Naive B cell (primary cell): ENCODE measurements around the gene CEP76. TPM values are rescaled to one million over a fixed set of nuclear protein-coding genes. Genes with fewer than 3 reads are reported as not detected.
"Not testable (repeated sequence)": the region's sequence is repeated elsewhere in the genome, so short reads cannot be mapped to it uniquely, and the experiment has no call there.

ENCODE experiments used
- ATAC-seq, 2 donors: fragments of 150-1000 bp; cut with Tn5 transposase; 2 replicates each; pipeline ENCODE4 v1.10.0; 2021; ENCODE audit warnings: low read depth in 2 of 2, mild to moderate bottlenecking in 2 of 2, moderate library complexity in 2 of 2
- DNase-seq: peaks from one replicate; pipeline ENCODE4 v3.0.0; 2022
- H3K27ac Mint-ChIP-seq, 6 donors: one replicate each; pipeline ENCODE4 v1.8.0; 2020 to 2022; ENCODE audit warnings: mild to moderate bottlenecking in 6 of 6, mixed read lengths in 6 of 6, moderate library complexity in 5 of 6, inconsistent platforms in 2 of 6
- H3K27me3 Mint-ChIP-seq, 3 donors: one replicate each; pipeline ENCODE4 v1.8.0; 2021 to 2022; ENCODE audit warnings: mixed read lengths in 3 of 3, mild to moderate bottlenecking in 1 of 3
- H3K36me3 Mint-ChIP-seq, 2 donors: one replicate each; pipeline ENCODE4 v1.8.0; 2020 to 2022; ENCODE audit warnings: mixed read lengths in 2 of 2, inconsistent platforms in 1 of 2, mild to moderate bottlenecking in 1 of 2
- H3K4me1 Mint-ChIP-seq, 3 donors: one replicate each; pipeline ENCODE4 v1.8.0; 2020 to 2022; ENCODE audit warnings: mixed read lengths in 3 of 3, inconsistent platforms in 1 of 3, mild to moderate bottlenecking in 1 of 3, moderate library complexity in 1 of 3
- H3K4me3 Mint-ChIP-seq, 8 donors: one replicate each; pipeline ENCODE4 v1.8.0; 2020 to 2022; ENCODE audit warnings: mild to moderate bottlenecking in 8 of 8, mixed read lengths in 8 of 8, moderate library complexity in 8 of 8, inconsistent platforms in 2 of 8
- H3K9me3 Mint-ChIP-seq, 7 donors: one replicate each; pipeline ENCODE4 v1.8.0; 2020 to 2022; ENCODE audit warnings: mixed read lengths in 7 of 7, mild to moderate bottlenecking in 5 of 7, inconsistent platforms in 2 of 7, moderate library complexity in 1 of 7
- polyA plus RNA-seq, 6 donors: library from polyadenylated mRNA; unstranded; fragments of 300-500 nt; fragmentation: Illumina TruSeq; gene quantifications; one replicate each; pipeline ENCODE4 v1.2.3, GENCODE V29; 2021; ENCODE audit warnings: low read depth in 6 of 6

The CEP76 gene
- polyA plus RNA-seq, 6 donors from 2014 or later, result 5.8 to 7.5 (median 6.8) TPM

GRCh38 chr18:12645751-12646203 lies 56.7 kb downstream of the CEP76 start:
- Mint-ChIP-seq H3K4me3 (no peak overlapping the region), H3K9me3 (no peaks in the 10 kb centered on the region), H3K4me1 (no peaks in the 10 kb centered on the region), H3K27me3 (peaks cover 13 to 25% (median 16%) of the 10 kb centered on the region in 3 donors), H3K27ac (no peak overlapping the region), H3K36me3 (no peaks in the 10 kb centered on the region)
- no peak for ATAC-seq
- no peak for DNase-seq

GRCh38 chr18:12645254-12645653 lies 57.3 kb downstream of the CEP76 start:
- Mint-ChIP-seq H3K4me1 (no peaks in the 10 kb centered on the region), H3K4me3 (no peak overlapping the region), H3K36me3 (no peaks in the 10 kb centered on the region), H3K27ac (no peak overlapping the region), H3K27me3 (peaks cover 18 to 25% (median 21%) of the 10 kb centered on the region in 3 donors), H3K9me3 (no peaks in the 10 kb centered on the region)
- no peak for DNase-seq
- ATAC-seq, result no peak

- H3K36me3 Mint-ChIP-seq, H3K4me3 Mint-ChIP-seq, H3K27ac Mint-ChIP-seq, DNase-seq, H3K9me3 Mint-ChIP-seq, ATAC-seq, H3K4me1 Mint-ChIP-seq: not testable (repeated sequence)
- peaks cover 16 to 20% (median 19%) of the 10 kb centered on the region in 3 donors for H3K27me3 Mint-ChIP-seq
These were observed 58.8 kb downstream of the CEP76 start for GRCh38 chr18:12643756-12644155.

GRCh38 chr18:12640881-12641200 lies 61.7 kb downstream of the CEP76 start:
- H3K27ac Mint-ChIP-seq, result no peak overlapping the region
- H3K9me3 Mint-ChIP-seq, result no peaks in the 10 kb centered on the region
- no peak overlapping the region for H3K4me3 Mint-ChIP-seq
- peaks cover 15 to 19% (median 15%) of the 10 kb centered on the region in 3 donors for H3K27me3 Mint-ChIP-seq
- no peak for DNase-seq
- H3K4me1 Mint-ChIP-seq, result no peaks in the 10 kb centered on the region
- ATAC-seq, result no peak
- no peaks in the 10 kb centered on the region for H3K36me3 Mint-ChIP-seq

GRCh38 chr18:12639990-12640880 lies 62.3 kb downstream of the CEP76 start:
- Mint-ChIP-seq H3K27ac (peak overlapping the region in 1 of 6 donors; percentile 8), H3K4me3 (no peak overlapping the region), H3K4me1 (no peaks in the 10 kb centered on the region), H3K36me3 (no peaks in the 10 kb centered on the region), H3K27me3 (peaks cover 9 to 19% (median 9%) of the 10 kb centered on the region in 3 donors), H3K9me3 (no peaks in the 10 kb centered on the region)
- ATAC-seq, result no peak
- DNase-seq, result no peak

- H3K27ac Mint-ChIP-seq, result no peak overlapping the region
- ATAC-seq (no peak), DNase-seq (no peak)
- H3K4me1 Mint-ChIP-seq, result no peaks in the 10 kb centered on the region
- H3K9me3 Mint-ChIP-seq, result peaks cover 0 to 2% (median 0%) of the 10 kb centered on the region in 7 donors
- H3K36me3 Mint-ChIP-seq, result no peaks in the 10 kb centered on the region
- H3K4me3 Mint-ChIP-seq, result peak overlapping the region in 1 of 8 donors; percentile 17
- H3K27me3 Mint-ChIP-seq, result peaks cover 8 to 19% (median 9%) of the 10 kb centered on the region in 3 donors
These were observed 63.8 kb downstream of the CEP76 start for GRCh38 chr18:12638644-12639124.

GRCh38 chr18:12637901-12638643 lies 64.5 kb downstream of the CEP76 start:
- H3K27me3 Mint-ChIP-seq, result peaks cover 8 to 19% (median 9%) of the 10 kb centered on the region in 3 donors
- peaks cover 0 to 2% (median 0%) of the 10 kb centered on the region in 7 donors for H3K9me3 Mint-ChIP-seq
- H3K36me3 Mint-ChIP-seq, result no peaks in the 10 kb centered on the region
- H3K4me3 Mint-ChIP-seq, result peak overlapping the region in 1 of 8 donors; percentile 72
- H3K4me1 Mint-ChIP-seq, result no peaks in the 10 kb centered on the region
- ATAC-seq, result no peak
- peak overlapping the region in 1 of 6 donors; percentile 49 for H3K27ac Mint-ChIP-seq
- DNase-seq, result no peak

- Mint-ChIP-seq H3K4me1 (no peaks in the 10 kb centered on the region), H3K9me3 (peaks cover 0 to 2% (median 0%) of the 10 kb centered on the region in 7 donors), H3K36me3 (no peaks in the 10 kb centered on the region), H3K4me3 (no peak overlapping the region), H3K27me3 (peaks cover 6 to 15% (median 9%) of the 10 kb centered on the region in 3 donors), H3K27ac (peak overlapping the region in 1 of 6 donors; percentile 89)
- DNase-seq (no peak), ATAC-seq (no peak)
These were observed 65.1 kb downstream of the CEP76 start for GRCh38 chr18:12637393-12637792.

GRCh38 chr18:12631831-12632477 lies 70.6 kb downstream of the CEP76 start:
- DNase-seq, result no peak
- H3K9me3 Mint-ChIP-seq, result peaks cover 0 to 13% (median 0%) of the 10 kb centered on the region in 7 donors
- H3K27me3 Mint-ChIP-seq, result peaks cover 0 to 11% (median 0%) of the 10 kb centered on the region in 3 donors
- no peaks in the 10 kb centered on the region for H3K36me3 Mint-ChIP-seq
- H3K4me1 Mint-ChIP-seq, result no peaks in the 10 kb centered on the region
- H3K4me3 Mint-ChIP-seq, result no peak overlapping the region
- no peak overlapping the region for H3K27ac Mint-ChIP-seq
- no peak for ATAC-seq

- ATAC-seq, result no peak
These were observed 72.4 kb downstream of the CEP76 start for GRCh38 chr18:12630136-12630535.

GRCh38 chr18:12628706-12629702 lies 73.5 kb downstream of the CEP76 start:
- H3K9me3 Mint-ChIP-seq, result peaks cover 0 to 11% (median 0%) of the 10 kb centered on the region in 7 donors
- no peaks in the 10 kb centered on the region for H3K36me3 Mint-ChIP-seq
- no peak overlapping the region for H3K27ac Mint-ChIP-seq
- H3K4me3 Mint-ChIP-seq, result no peak overlapping the region
- ATAC-seq (no peak), DNase-seq (no peak)
- peaks cover 0 to 11% (median 0%) of the 10 kb centered on the region in 3 donors for H3K27me3 Mint-ChIP-seq
- H3K4me1 Mint-ChIP-seq, result no peaks in the 10 kb centered on the region

More at GRCh38 chr18:12630136-12630535, 72.4 kb downstream of the CEP76 start:
- DNase-seq, result no peak
- no peaks in the 10 kb centered on the region for H3K4me1 Mint-ChIP-seq
- H3K4me3 Mint-ChIP-seq, result no peak overlapping the region
- no peak overlapping the region for H3K27ac Mint-ChIP-seq
- no peaks in the 10 kb centered on the region for H3K36me3 Mint-ChIP-seq
- H3K27me3 Mint-ChIP-seq, result peaks cover 0 to 11% (median 0%) of the 10 kb centered on the region in 3 donors
- H3K9me3 Mint-ChIP-seq, result peaks cover 0 to 13% (median 0%) of the 10 kb centered on the region in 7 donors

- peaks cover 0 to 11% (median 0%) of the 10 kb centered on the region in 7 donors for H3K9me3 Mint-ChIP-seq
- peaks cover 0 to 16% (median 8%) of the 10 kb centered on the region in 3 donors for H3K27me3 Mint-ChIP-seq
- not testable (repeated sequence) for DNase-seq, H3K36me3 Mint-ChIP-seq, H3K4me1 Mint-ChIP-seq, H3K4me3 Mint-ChIP-seq, ATAC-seq
- peak overlapping the region in 1 of 6 donors; percentile 58 for H3K27ac Mint-ChIP-seq
These were observed 75.3 kb downstream of the CEP76 start for GRCh38 chr18:12627199-12627598.
